OCI-LY7 (cell line): ENCODE data around the gene MAP4K1.

Experiments
- CTCF ChIP-seq: fragments of 200-600 bp; sonication (generic); conservative IDR thresholded peaks from 2 replicates; pipeline ENCODE4 v1.5.1; 2014; ENCODE audit warnings: mild to moderate bottlenecking, antibody characterized with exemption, low read length, moderate library complexity, mixed read lengths
- EZH2phosphoT487 ChIP-seq: fragments of 200-600 bp; sonication (generic); IDR thresholded peaks from 2 replicates; pipeline ENCODE4 v1.6.1; 2018; ENCODE audit warnings: low read depth, borderline replicate concordance, mild to moderate bottlenecking, mixed run types, antibody characterized with exemption, low read length, moderate library complexity, mixed read lengths

GRCh38 chr19:38587562-38587961 is 30.2 kb downstream of the MAP4K1 start:
- TF ChIP-seq CTCF (no peak), EZH2phosphoT487 (no peak)
